Cardiac fibroblast (primary cell): ENCODE results near the gene PCP2.

Experiments used
- DNase-seq, 2 donors: peaks; one replicate each; pipeline versions ENCODE4 v3.0.0 to v3.0.0-alpha.2; 2010; ENCODE audit warnings: low read depth in 2 of 2
- H3K4me3 ChIP-seq, 2 donors: replicated peaks in 1 of 2; 1 replicate in 1 of 2; 2 replicates in 1 of 2; pipeline ENCODE4 v1.5.1; 2011; ENCODE audit warnings: low read depth in 2 of 2, low read length in 2 of 2, mild to moderate bottlenecking in 2 of 2, moderate library complexity in 1 of 2
- CTCF ChIP-seq: IDR thresholded peaks from one replicate; pipeline ENCODE4 v1.5.1; 2011; ENCODE audit warnings: low read depth, mild to moderate bottlenecking, low read length, inconsistent platforms

PCP2 gene

GRCh38 chr19:7624810-7625209, 8.7 kb downstream of the PCP2 start:
- no peak for TF ChIP-seq CTCF
- H3K4me3 ChIP-seq, result no peak overlapping the region
- DNase-seq, result no peak

GRCh38 chr19:7623725-7624603, 9.6 kb downstream of the PCP2 start:
- DNase-seq, result no peak
- no peak overlapping the region for H3K4me3 ChIP-seq
- no peak for TF ChIP-seq CTCF

- DNase-seq, result no peak
- no peak for TF ChIP-seq CTCF
- H3K4me3 ChIP-seq, result no peak overlapping the region
Observed at GRCh38 chr19:7622933-7623685, 10.4 kb downstream of the PCP2 start.

GRCh38 chr19:7620442-7621412, 12.8 kb downstream of the PCP2 start:
- no peak for DNase-seq
- TF ChIP-seq CTCF, result no peak
- no peak overlapping the region for H3K4me3 ChIP-seq

- no peak for DNase-seq
- no peak for TF ChIP-seq CTCF
- no peak overlapping the region for H3K4me3 ChIP-seq
Observed at GRCh38 chr19:7619671-7620441, 13.7 kb downstream of the PCP2 start.
